IMR-90 (cell line): ENCODE measurements around the gene PARD3. TPM values are rescaled to one million over a fixed set of nuclear protein-coding genes. Genes with fewer than 3 reads are reported as not detected.

Experiments
- ATAC-seq: fragments of 200-7000 bp; cut with Tn5 transposase; 2 replicates; pipeline ENCODE4 v1.9.1; 2020; ENCODE audit warnings: low read depth, mild to moderate bottlenecking, moderate library complexity
- BruUV-seq: library from RNA; stranded (reverse); fragments of 400-500 nt; replicated peaks from 2 replicates; lab custom pipeline; 2021; lab: Mats Ljungman, UMichigan
- CTCF ChIA-PET: fragments of 300-600 bp; formaldehyde crosslinking; extraction: SDS; loops from one replicate; lab custom pipeline; 2021; ENCODE audit warnings: antibody characterized with exemption; lab: Yijun Ruan, JAX
- POLR2A ChIA-PET: fragments of 300-600 bp; sonication (Branson Sonifier 250); formaldehyde crosslinking; loops from one replicate; lab custom pipeline; 2022; ENCODE audit warnings: antibody characterized with exemption; ENCODE audit not compliant: unreplicated experiment; lab: Charles Lee
- DNase-seq: peaks from one replicate; pipeline ENCODE4 v3.0.0; 2013
- H2AFZ ChIP-seq: replicated peaks from 2 replicates; pipeline ENCODE3; 2013; ENCODE audit warnings: low read length, mild to moderate bottlenecking; ENCODE audit not compliant: poor library complexity
- H2AK5ac ChIP-seq: 2 replicates; pipeline ENCODE4 v1.6.1; 2013; ENCODE audit warnings: low read depth, low read length, inconsistent platforms
- H2AK9ac ChIP-seq: replicated peaks from 2 replicates; pipeline ENCODE3; 2013; ENCODE audit warnings: mild to moderate bottlenecking, low read depth, low read length, moderate library complexity; ENCODE audit not compliant: poor library complexity
- H2BK120ac ChIP-seq: 2 replicates; pipeline ENCODE4 v1.6.1; 2013; ENCODE audit warnings: low read depth, low read length, inconsistent platforms
- H2BK15ac ChIP-seq: 3 replicates; pipeline ENCODE4 v1.6.1; 2013; ENCODE audit warnings: low read depth, low read length, inconsistent platforms
- H2BK20ac ChIP-seq: 2 replicates; pipeline ENCODE4 v1.6.1; 2013; ENCODE audit warnings: low read depth, mild to moderate bottlenecking, inconsistent platforms, low read length, moderate library complexity
- H2BK5ac ChIP-seq: 2 replicates; pipeline ENCODE4 v1.6.1; 2013; ENCODE audit warnings: mild to moderate bottlenecking, low read depth, low read length, inconsistent platforms; ENCODE audit not compliant: poor library complexity, severe bottlenecking
- H3K14ac ChIP-seq: replicated peaks from 2 replicates; pipeline ENCODE4 v1.6.1; 2013; ENCODE audit warnings: low read depth, low read length, inconsistent platforms
- H3K18ac ChIP-seq: 2 replicates; pipeline ENCODE4 v1.6.1; 2013; ENCODE audit warnings: low read depth, low read length, control low read depth
- H3K23ac ChIP-seq: 2 replicates; pipeline ENCODE4 v1.6.1; 2013; ENCODE audit warnings: low read depth, low read length, inconsistent platforms
- H3K27ac ChIP-seq: 2 replicates; pipeline ENCODE4 v1.5.1; 2013; ENCODE audit warnings: mild to moderate bottlenecking, control low read depth, low read length; ENCODE audit not compliant: insufficient read depth
- H3K27me3 ChIP-seq: 2 replicates; pipeline ENCODE4 v1.6.1; 2013; ENCODE audit warnings: low read length; ENCODE audit not compliant: control insufficient read depth, insufficient read depth
- H3K36me3 ChIP-seq: 2 replicates; pipeline ENCODE4 v1.6.1; 2013; ENCODE audit warnings: low read length, mixed read lengths; ENCODE audit not compliant: control insufficient read depth, insufficient read depth
- H3K4ac ChIP-seq: 2 replicates; pipeline ENCODE4 v1.6.1; 2013; ENCODE audit warnings: low read depth, low read length, inconsistent platforms
- H3K4me1 ChIP-seq: 2 replicates; pipeline ENCODE4 v1.6.1; 2013; ENCODE audit warnings: low read length, mixed read lengths; ENCODE audit not compliant: control insufficient read depth, insufficient read depth
- H3K4me2 ChIP-seq: 2 replicates; pipeline ENCODE4 v1.6.1; 2013; ENCODE audit warnings: low read depth, mild to moderate bottlenecking, control low read depth, low read length, moderate library complexity
- H3K4me3 ChIP-seq: 2 replicates; pipeline ENCODE4 v1.5.1; 2013; ENCODE audit warnings: low read depth, mild to moderate bottlenecking, control low read depth, low read length, moderate library complexity; ENCODE audit not compliant: insufficient read depth
- H3K56ac ChIP-seq: 2 replicates; pipeline ENCODE4 v1.6.1; 2013; ENCODE audit warnings: low read length, inconsistent platforms; ENCODE audit not compliant: insufficient read depth; ENCODE audit errors: extremely low read depth
- H3K79me1 ChIP-seq, 2 experiments: 2 replicates each; pipeline ENCODE4 v1.6.1; 2013; ENCODE audit warnings: low read length in 2 of 2, inconsistent platforms in 1 of 2, low read depth in 1 of 2
- H3K9ac ChIP-seq: 2 replicates; pipeline ENCODE4 v1.6.1; 2013; ENCODE audit warnings: low read depth, low read length, control low read depth
- H3K9me1 ChIP-seq: 2 replicates; pipeline ENCODE4 v1.6.1; 2013; ENCODE audit warnings: low read length, inconsistent platforms; ENCODE audit not compliant: insufficient read depth
- H3K9me3 ChIP-seq: 2 replicates; pipeline ENCODE4 v1.6.1; 2013; ENCODE audit warnings: low read length; ENCODE audit not compliant: control insufficient read depth, insufficient read depth
- H4K20me1 ChIP-seq: 2 replicates; pipeline ENCODE4 v1.6.1; 2013; ENCODE audit warnings: low read length, inconsistent platforms; ENCODE audit not compliant: insufficient read depth
- H4K5ac ChIP-seq: 2 replicates; pipeline ENCODE4 v1.6.1; 2013; ENCODE audit warnings: mild to moderate bottlenecking, low read depth, low read length, control low read depth
- H4K8ac ChIP-seq, 2 experiments: 2 replicates each; pipeline ENCODE4 v1.6.1; 2013; ENCODE audit warnings: low read depth in 2 of 2, low read length in 2 of 2, control low read depth in 1 of 2, inconsistent platforms in 1 of 2
- H4K91ac ChIP-seq: 2 replicates; pipeline ENCODE4 v1.6.1; 2013; ENCODE audit warnings: low read depth, low read length, inconsistent platforms; ENCODE audit not compliant: insufficient read depth
- ELK1 ChIP-seq: fragments of 150-350 bp; IDR thresholded peaks from 2 replicates; pipeline ENCODE4 v1.6.1; 2016; ENCODE audit warnings: low read depth, mild to moderate bottlenecking, low read length, moderate library complexity, borderline replicate concordance
- RAD21 ChIP-seq: IDR thresholded peaks from 2 replicates; pipeline ENCODE4 v1.6.1; 2012; ENCODE audit warnings: low read length, improper control_type of control experiment
- RFX5 ChIP-seq: IDR thresholded peaks from 2 replicates; pipeline ENCODE4 v1.8.0; 2012; ENCODE audit warnings: low read depth, mild to moderate bottlenecking, low read length, moderate library complexity
- SMC3 ChIP-seq: fragments of 150-350 bp; IDR thresholded peaks from 2 replicates; pipeline ENCODE4 v1.6.1; 2016; ENCODE audit warnings: low read depth, mild to moderate bottlenecking, antibody characterized with exemption, low read length, moderate library complexity
- WGBS, 2 experiments: methylation state at CpG; one replicate each; pipeline versions ENCODE4 v1.1.5 to v1.1.7; 2013; ENCODE audit warnings: missing lambda C conversion rate in 2 of 2; ENCODE audit not compliant: insufficient read length in 1 of 2; ENCODE audit errors: extremely low coverage in 2 of 2; 5-methylcytosine and 5-hydroxymethylcytosine counted together
- dilution Hi-C: fragments of 300-500 bp; cut with HindIII; formaldehyde crosslinking; loops from one replicate; pipeline ENCODE4 v1.14.3; 2018; ENCODE audit warnings: low sequenced_read_pairs; ENCODE audit not compliant: unreplicated experiment
- in situ Hi-C: fragments of 300-500 bp; cut with MboI; formaldehyde crosslinking; loops from 3 replicates; pipeline ENCODE4 v1.14.3; 2019; ENCODE audit warnings: low sequenced_read_pairs, inconsistent platforms, mixed read lengths
- intact Hi-C: fragments of 100-400 bp; cut with micrococcal nuclease; formaldehyde crosslinking; loops from 2 replicates; pipeline ENCODE4 v1.10.0; 2022
- polyA plus RNA-seq, 3 experiments: library from polyadenylated mRNA; depleted of rRNA; stranded (reverse); fragments of >200 nt; gene quantifications; 2 replicates each; pipeline ENCODE4 v1.2.3, GENCODE V29; 2012; ENCODE audit warnings: low replicate concordance in 1 of 3
- total RNA-seq: library from RNA; depleted of rRNA; stranded (reverse); fragments of >200 nt; gene quantifications from 2 replicates; pipeline ENCODE4 v1.2.3, GENCODE V29; 2012

Gene PARD3
- total and polyA plus RNA-seq, 2 of the 4 experiments (the other 2 are of a cell fraction): 14.6 to 37.5 TPM

- no peak for ATAC-seq
- Histone ChIP-seq H4K8ac (no peak overlapping the region), H4K5ac (no peak overlapping the region), H3K4me2 (no peak overlapping the region; the same call in 1 of the 2 replicates), H4K20me1 (peaks cover 56% of the 10 kb centered on the region), H3K4me3 (no peak overlapping the region), H3K9me1 (peaks cover 13% of the 10 kb centered on the region), H3K9me3 (no peaks in the 10 kb centered on the region), H2BK20ac (no peak overlapping the region), H2BK5ac (no peak overlapping the region), H2AK5ac (no peak overlapping the region; the same call in 1 of the 2 replicates), H3K9ac (no peak overlapping the region), H3K14ac (no peak overlapping the region), H3K27me3 (no peaks in the 10 kb centered on the region), H3K23ac (no peak overlapping the region; the same call in 1 of the 2 replicates), H3K56ac (no peak overlapping the region), H3K27ac (no peak overlapping the region), H2AK9ac (no peak overlapping the region), H3K36me3 (no peaks in the 10 kb centered on the region), H4K91ac (no peak overlapping the region), H3K4me1 (peaks cover 12% of the 10 kb centered on the region), H3K79me1 (peaks cover 48 to 61% of the 10 kb centered on the region in 2 experiments), H2AFZ (no peak overlapping the region), H2BK15ac (no peak overlapping the region), H3K18ac (no peak overlapping the region), H3K4ac (no peak overlapping the region), H2BK120ac (no peak overlapping the region)
- BruUV-seq: no TSS peak
- intact Hi-C loops (loop anchor here (5.0 to 10.0 kb wide), 2 partner anchors 90 to 212 kb away; no protein-coding TSS in a partner anchor), in situ Hi-C loops (no loop called here), dilution Hi-C loops (no loop called here)
- POLR2A ChIA-PET: no interaction called here
- WGBS, 2 experiments: 81% methylated on average over 3 of the region's 5 CpGs; no CpG with 5 or more reads in 1 of the 2 experiments
- CTCF ChIA-PET: interaction anchor here (1.1 kb wide), 1 partner anchor 88 kb away, joined by 3 read pairs; no protein-coding TSS in a partner anchor
- no peak for DNase-seq
- TF ChIP-seq RAD21: no peak
- no peak for TF ChIP-seq RFX5
- TF ChIP-seq ELK1: no peak
- TF ChIP-seq SMC3: no peak
These were observed 2.3 kb downstream of the PARD3 start for GRCh38 chr10:34812771-34813170.
